HG03521 (cell line): ENCODE results near the gene FBXL14.

Source experiments
- ATAC-seq: cut with Tn5 transposase; IDR thresholded peaks from one replicate; pipeline ENCODE4 v1.9.1; 2021; ENCODE audit warnings: mild to moderate bottlenecking, moderate library complexity; ENCODE audit not compliant: unreplicated experiment

Gene FBXL14

GRCh38 chr12:1540690-1541089, 53.7 kb downstream of the FBXL14 start:
- no peak for ATAC-seq

- ATAC-seq: no peak
These were observed 55.2 kb downstream of the FBXL14 start for GRCh38 chr12:1539135-1539534.

GRCh38 chr12:1536817-1537216, 57.6 kb downstream of the FBXL14 start:
- ATAC-seq: no peak

- no peak for ATAC-seq
These were observed 59.6 kb downstream of the FBXL14 start for GRCh38 chr12:1534748-1535147.

DNA sequence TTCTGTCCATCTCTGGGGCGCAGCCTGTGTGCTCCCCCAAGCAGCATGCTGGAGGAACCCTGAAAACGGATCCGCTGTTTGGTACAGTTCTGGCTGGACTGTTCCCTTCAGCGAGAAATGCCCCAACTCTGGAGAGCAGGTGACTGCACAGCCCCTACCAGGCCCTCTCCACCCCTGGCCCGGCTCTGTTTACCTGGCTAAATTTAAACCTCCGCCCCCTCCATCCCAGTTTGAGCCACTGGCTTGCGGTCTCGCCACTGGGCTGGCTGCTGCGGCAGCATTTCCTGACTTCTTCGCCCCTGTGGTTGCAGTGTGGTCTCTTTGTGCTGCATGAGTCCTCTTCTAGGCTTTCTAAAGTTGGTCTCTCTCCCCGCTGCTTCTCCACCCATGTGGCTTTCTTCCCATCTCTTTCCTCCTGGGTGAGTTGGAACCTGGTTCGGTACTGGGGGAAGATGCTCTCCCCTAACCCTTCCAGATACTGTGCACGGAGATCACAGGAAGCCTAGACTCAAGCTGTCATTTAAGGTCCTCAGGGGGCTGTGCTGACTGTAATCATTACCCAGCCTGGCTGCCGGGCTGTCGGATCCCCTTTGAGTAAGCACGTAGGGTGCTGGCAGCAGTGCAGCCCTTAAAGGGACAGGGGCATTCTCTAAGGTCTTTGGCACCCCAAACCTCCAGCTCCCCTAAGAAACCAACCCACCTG, 60.6 kb downstream of the FBXL14 start:
- ATAC-seq: peak; percentile 48

- ATAC-seq: peak; percentile 13
These were observed 61.2 kb downstream of the FBXL14 start for GRCh38 chr12:1533205-1533601.

DNA sequence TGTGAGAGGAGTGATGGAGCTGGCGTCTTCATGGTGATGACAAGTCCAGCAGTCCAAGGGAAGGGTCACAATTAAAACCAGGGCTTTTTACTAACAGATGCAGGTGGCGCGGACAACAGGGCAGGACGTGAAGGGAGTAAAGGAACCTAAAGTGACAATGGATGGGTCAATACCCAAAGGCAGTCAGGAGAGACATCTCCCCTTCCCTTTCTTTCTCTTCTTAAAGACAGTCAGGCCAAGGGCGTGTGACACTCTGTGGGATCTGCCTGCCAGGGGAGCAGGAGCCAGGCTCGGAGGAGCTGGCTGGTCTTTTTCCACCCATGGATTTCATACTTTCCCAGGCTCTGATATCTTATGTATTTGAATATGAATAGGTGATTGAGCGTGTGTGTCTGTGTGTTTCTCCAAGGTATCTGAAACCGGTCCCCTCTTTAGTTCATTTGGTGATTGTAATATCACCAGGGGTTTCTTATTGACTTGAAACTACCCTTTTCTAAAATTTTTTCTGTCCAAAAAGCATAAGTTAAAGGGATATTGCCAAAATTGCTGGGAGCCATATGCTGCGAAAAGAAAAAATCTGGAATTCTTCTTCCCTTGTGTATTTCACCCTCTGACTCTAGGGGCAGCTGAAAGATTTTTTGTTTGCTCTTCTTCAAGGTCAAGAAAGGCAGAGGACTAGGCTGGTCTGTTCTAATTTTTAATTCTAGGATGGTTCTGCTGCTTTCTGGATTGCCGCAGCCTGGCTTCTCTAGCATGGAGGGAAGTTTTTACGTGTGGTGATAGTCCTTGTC, 61.8 kb downstream of the FBXL14 start:
- no peak for ATAC-seq

- no peak for ATAC-seq
These were observed 62.6 kb downstream of the FBXL14 start for GRCh38 chr12:1531654-1532374.

DNA sequence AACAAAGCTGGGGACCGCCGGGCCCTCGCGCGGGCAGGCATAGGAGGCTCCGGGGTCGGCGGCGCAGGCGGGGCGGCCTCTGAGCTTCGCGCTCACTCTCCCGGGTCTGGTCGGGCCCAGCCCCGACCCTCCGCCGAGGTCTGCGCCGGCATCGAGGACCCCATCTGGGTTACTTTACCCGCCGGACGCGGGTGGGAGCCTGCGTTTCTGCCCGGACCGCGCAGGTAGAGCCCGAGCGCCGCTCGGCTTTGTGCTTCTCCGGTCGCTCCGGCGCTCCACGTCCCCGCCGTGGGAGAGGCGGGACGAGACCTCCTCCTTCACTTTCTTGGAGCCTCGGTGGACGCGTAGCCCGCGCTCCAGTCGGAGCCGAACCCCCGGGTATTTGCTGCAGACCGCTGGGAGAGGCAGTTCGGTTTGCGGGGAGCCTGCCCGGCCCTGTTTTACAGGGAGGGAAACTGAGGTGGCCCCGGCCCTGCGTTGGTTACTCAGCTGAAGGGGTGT, 63.2 kb downstream of the FBXL14 start:
- no peak for ATAC-seq

- ATAC-seq: no peak
These were observed 63.7 kb downstream of the FBXL14 start for GRCh38 chr12:1530592-1531152.

DNA sequence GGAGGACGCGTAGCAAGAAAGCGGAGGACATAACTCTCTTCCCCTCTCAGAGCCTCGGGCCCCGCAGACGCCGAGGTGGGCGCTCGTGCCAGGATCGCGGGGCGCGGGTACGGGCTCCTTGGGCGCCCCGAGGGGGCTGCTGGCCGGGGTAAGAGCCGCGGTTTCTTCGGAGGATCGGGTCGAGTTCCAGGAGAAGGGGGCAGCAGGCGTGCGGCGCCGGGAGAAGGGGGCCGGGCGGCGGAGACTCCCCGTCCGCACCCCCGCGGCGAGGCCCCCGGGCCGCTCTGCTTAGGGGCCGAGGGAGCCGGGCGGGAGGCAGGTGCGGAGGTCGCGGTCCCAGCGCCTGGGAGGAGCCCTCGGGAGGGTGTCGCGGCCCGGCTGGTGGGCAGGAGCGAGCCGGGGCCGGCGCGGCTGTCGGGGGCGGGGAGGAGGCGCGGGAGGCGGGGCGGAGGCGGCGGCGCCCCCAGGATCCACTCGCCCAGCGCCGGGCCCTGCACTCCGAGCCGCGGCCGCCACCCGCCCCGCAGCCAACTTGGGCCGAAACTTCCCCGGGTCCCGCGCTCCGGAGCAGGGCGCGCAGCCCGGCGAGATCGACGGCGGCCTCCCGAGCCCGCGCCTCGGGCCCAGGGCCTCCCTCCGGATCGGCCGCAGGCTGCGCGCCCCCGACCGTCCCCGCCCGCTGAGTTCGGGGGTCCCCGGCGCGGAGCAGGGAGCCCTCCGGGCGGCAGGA, 64.4 kb downstream of the FBXL14 start:
- no peak for ATAC-seq

DNA sequence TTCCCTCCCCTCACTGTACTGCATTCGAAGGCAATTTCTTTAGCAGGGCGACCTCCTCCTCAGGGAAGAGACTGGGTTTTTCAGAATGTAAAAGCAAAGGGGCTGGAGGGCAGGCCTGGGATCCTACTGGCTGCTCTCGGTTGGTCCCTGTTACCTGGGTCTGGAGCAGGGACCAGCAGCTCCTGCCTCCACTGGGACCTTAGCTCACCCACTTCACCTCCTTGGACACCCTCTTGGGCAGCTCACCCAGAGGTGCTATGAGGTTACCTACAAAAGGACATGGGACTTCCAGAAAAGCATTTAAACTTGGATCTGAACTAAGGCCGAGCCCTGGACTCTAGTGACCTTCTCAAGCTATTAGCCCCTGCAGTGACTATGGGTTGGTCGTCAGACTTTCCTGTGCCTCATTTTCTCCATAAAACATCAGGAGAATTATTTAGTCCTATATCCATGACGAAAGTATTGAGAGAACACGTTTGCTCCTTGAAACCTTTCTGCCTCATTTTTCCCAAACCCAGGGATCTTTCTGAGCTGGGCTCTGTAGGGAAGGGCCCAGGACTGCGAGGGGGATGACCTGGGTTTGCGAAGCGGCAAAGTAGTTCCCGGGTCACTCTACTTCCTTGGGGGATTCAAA, 65.0 kb downstream of the FBXL14 start:
- ATAC-seq: no peak

DNA sequence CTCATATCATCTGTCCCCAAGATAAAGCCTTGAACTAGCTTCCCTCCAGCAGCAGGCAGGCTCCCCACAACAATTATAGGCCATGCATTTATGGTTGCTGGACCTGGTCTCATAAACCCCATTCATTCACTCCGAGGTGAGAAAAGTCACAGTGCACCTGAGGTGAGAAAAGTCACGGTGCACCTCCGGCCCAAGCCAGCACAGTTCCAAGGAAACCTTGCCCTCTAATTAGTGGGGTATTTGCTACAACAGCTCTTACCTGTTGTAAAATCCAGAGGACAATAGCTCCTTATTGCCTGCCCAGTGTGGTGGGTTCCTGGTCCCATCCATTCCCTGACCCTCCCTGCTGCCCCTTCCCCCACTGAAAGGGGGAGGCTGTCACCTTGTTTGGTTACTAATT, 65.6 kb downstream of the FBXL14 start:
- ATAC-seq: no peak

DNA sequence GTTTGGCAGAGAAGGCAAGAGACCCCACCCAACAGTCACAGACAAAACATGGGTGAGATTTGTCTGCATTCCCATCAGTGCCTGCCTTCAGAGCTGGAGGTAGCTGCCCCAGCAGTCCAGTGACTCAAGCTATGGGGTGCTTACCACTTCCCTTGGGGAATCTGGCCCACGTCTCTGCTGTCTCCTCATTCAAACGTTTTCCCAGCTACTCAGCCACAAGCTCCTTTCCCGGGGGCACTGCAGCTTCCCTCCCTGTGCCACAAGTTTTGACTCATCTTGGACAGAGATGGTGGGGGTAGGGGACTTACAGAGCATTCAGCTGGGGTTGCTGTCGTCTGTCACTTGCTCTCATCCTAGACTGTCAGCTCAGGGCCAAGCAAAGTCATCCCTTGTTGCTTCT, 66.6 kb downstream of the FBXL14 start:
- ATAC-seq: no peak

DNA sequence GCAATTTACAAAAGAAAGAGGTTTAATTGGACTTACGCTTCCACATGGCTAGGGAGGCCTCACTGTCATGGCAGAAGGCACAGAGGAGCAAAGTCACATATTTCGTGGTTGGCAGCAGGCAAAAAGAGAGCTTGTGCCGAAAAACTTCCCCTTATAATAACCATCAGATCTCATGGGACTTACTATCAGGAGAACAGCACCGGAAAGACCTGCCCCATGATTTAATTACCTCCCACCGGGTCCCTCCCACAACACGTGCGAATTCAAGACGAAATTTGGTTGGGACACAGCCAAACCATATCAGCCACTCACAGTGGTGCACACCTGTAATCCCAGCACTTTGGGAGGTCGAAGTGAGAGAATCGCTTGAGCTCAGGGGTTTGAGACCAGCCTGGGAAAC, 68.5 kb downstream of the FBXL14 start:
- ATAC-seq: no peak

DNA sequence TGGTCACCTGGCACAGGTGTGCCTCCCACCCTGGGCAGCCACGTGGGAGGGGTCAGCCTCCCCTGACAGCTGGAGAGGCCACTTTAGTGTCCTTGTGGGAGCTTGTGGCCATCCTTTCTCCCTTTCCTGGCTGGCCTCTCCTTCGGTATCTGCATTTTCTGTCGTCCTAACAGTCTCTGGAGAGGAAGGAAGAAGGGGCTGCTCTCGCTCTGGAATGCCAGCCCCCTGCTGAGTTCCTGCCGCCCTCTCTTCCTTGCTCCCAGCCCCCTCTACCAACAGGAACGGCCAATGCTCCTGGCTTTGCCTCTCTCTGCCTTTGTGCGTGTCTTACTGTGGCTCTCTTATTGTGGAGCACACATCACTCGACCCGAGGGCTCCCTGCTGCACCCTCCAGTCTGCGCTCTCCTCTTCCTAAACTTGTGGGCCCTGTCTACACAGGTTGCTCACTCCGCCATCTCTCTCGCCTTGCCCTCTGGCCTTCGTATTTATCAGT, 70.8 kb downstream of the FBXL14 start:
- ATAC-seq: no peak

DNA sequence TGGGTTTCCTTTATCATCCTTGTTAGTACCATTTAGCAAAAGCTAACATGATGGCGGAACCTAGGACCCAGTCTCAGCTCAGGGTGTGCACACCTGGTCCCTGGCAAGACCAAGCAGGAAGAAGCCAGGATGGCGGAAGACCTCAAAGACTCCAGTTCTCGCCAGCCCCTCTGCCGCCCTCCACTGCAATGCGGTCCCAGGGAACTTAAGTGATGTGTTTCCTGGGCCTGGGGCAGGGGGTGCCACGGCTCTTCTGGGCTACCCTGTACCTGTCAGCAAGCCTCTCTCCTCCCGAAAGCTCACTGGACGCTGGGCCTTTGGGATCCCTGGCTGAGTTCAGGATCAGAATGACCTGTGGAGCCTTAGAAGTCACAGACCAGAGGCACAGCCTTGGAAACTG, 71.3 kb downstream of the FBXL14 start:
- ATAC-seq: no peak

GRCh38 chr12:1519642-1520041, 74.7 kb downstream of the FBXL14 start:
- no peak for ATAC-seq

DNA sequence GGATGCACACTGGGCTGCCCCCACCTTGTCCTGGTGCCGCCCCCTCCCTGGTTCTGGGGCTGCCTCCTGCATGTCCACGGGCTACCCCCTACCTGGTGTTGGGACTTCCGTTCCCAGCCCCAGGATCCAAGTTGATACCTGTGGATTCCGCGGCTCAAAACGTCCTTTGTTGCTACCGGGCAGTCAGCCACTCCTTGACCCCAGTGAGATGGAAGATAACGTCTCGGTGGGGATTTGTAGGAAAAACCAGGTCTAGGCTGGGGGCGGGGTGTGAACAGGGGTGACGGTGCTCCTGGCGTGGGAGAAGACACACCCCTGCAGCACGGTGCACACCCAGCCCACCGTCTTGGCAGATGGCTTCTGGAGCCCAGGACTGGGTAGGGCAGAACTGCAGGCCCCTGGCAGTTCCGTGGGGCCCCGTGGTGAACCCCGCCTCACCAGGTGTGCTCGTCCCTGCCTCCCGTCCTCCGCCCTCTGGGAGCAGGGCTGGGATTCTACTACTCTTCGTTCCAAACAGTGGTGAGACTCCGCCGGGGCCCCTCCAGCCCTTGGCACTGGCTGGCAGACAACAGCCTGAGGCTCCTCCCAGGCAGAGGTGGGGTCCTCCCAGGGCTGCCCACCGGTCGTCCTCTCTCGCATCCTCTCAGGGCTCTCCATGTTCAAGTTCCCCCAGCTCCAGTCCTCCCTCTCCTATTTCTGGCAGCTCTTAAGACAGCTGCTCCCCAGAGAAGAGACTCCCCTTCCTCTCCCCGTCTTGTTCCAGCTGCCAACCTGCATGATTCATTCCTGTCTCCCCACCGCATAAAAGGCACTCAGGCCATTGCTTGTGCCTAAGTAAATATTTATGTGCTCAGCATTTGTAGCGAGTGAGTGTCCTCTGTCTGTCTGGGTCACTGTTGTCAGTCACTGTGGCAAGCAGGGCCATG, 75.5 kb downstream of the FBXL14 start:
- no peak for ATAC-seq
